Hepatocyte (in vitro differentiated cells): ENCODE measurements around the gene SYNDIG1L. TPM values are rescaled to one million over a fixed set of nuclear protein-coding genes. Genes with fewer than 3 reads are reported as not detected.

Source experiments
- DNase-seq: peaks from one replicate; pipeline ENCODE4 v3.0.0-alpha.2; 2016; ENCODE audit warnings: low spot score
- H2AFZ ChIP-seq: fragments of 200-600 bp; sonication (generic); 2 replicates; pipeline ENCODE4 v1.6.0; 2016; ENCODE audit warnings: antibody characterized with exemption, mild to moderate bottlenecking
- H3K27ac ChIP-seq: fragments of 200-600 bp; sonication (generic); 2 replicates; pipeline ENCODE4 v1.5.1; 2016; ENCODE audit warnings: mild to moderate bottlenecking
- H3K27me3 ChIP-seq: fragments of 200-600 bp; sonication (generic); 2 replicates; pipeline ENCODE4 v1.6.1; 2016
- H3K36me3 ChIP-seq: fragments of 200-600 bp; sonication (generic); replicated peaks from 2 replicates; pipeline ENCODE4 v1.5.1; 2016; ENCODE audit warnings: low read depth; ENCODE audit not compliant: insufficient read depth
- H3K4me1 ChIP-seq: fragments of 200-600 bp; sonication (generic); 2 replicates; pipeline ENCODE4 v1.5.1; 2016; ENCODE audit warnings: mild to moderate bottlenecking, moderate library complexity; ENCODE audit not compliant: insufficient read depth
- H3K4me2 ChIP-seq: fragments of 200-600 bp; sonication (generic); 2 replicates; pipeline ENCODE4 v1.6.0; 2016
- H3K4me3 ChIP-seq: fragments of 200-600 bp; sonication (generic); 2 replicates; pipeline ENCODE4 v1.5.1; 2016; ENCODE audit warnings: mild to moderate bottlenecking
- H3K79me2 ChIP-seq: fragments of 200-600 bp; sonication (generic); 2 replicates; pipeline ENCODE4 v1.6.0; 2017; ENCODE audit warnings: mild to moderate bottlenecking
- H3K9me2 ChIP-seq: fragments of 200-600 bp; sonication (generic); replicated peaks from 2 replicates; pipeline ENCODE4 v1.6.0; 2017; ENCODE audit warnings: mild to moderate bottlenecking; ENCODE audit not compliant: insufficient read depth
- H3K9me3 ChIP-seq: fragments of 200-600 bp; sonication (generic); 2 replicates; pipeline ENCODE4 v1.5.1; 2016; ENCODE audit warnings: low read depth, mild to moderate bottlenecking
- H4K20me1 ChIP-seq: fragments of 200-600 bp; sonication (generic); 2 replicates; pipeline ENCODE4 v1.6.0; 2016; ENCODE audit warnings: mild to moderate bottlenecking; ENCODE audit not compliant: insufficient read depth, poor library complexity, severe bottlenecking
- CTCF ChIP-seq: fragments of 200-600 bp; sonication (generic); IDR thresholded peaks from 2 replicates; pipeline ENCODE4 v1.5.1; 2016; ENCODE audit warnings: antibody characterized with exemption, mild to moderate bottlenecking; ENCODE audit not compliant: poor library complexity
- EZH2 ChIP-seq: fragments of 200-600 bp; sonication (generic); IDR thresholded peaks from 2 replicates; pipeline ENCODE4 v1.6.1; 2016; ENCODE audit warnings: antibody characterized with exemption, mild to moderate bottlenecking, borderline replicate concordance
- EZH2phosphoT487 ChIP-seq: fragments of 200-600 bp; sonication (generic); IDR thresholded peaks from one replicate; pipeline ENCODE4 v1.6.1; 2018; ENCODE audit warnings: antibody characterized with exemption, mild to moderate bottlenecking, low read depth, moderate library complexity; ENCODE audit not compliant: unreplicated experiment, severe bottlenecking
- WGBS: methylation state at CpG from one replicate; pipeline ENCODE4 v1.1.6; 2016; ENCODE audit warnings: low lambda C conversion rate; ENCODE audit errors: missing lambda C conversion rate; 5-methylcytosine and 5-hydroxymethylcytosine counted together
- polyA plus RNA-seq: library from polyadenylated mRNA; unstranded; fragments of >200 nt; fragmentation: Nextera tagmentation; extraction: Ambion mirVana; gene quantifications from 2 replicates; pipeline ENCODE4 v1.2.1, GENCODE V29; 2016
- total RNA-seq: library from RNA; depleted of rRNA; stranded (reverse); fragments of >200 nt; gene quantifications from 2 replicates; pipeline ENCODE4 v1.2.3, GENCODE V29; 2014

The SYNDIG1L gene
- total and polyA plus RNA-seq, 2 experiments from 2014 or later = not detected

GRCh38 chr14:74469548-74470518 is 43.8 kb upstream of the SYNDIG1L start:
- Histone ChIP-seq H4K20me1 (no peaks in the 10 kb centered on the region), H3K79me2 (no peaks in the 10 kb centered on the region), H3K36me3 (no peaks in the 10 kb centered on the region), H3K9me3 (no peaks in the 10 kb centered on the region), H2AFZ (no peak overlapping the region), H3K4me2 (no peak overlapping the region), H3K27ac (no peak overlapping the region), H3K9me2 (no peaks in the 10 kb centered on the region), H3K27me3 (no peaks in the 10 kb centered on the region), H3K4me3 (no peak overlapping the region), H3K4me1 (no peaks in the 10 kb centered on the region)
- DNase-seq = no peak
- TF ChIP-seq CTCF = no peak
- TF ChIP-seq EZH2phosphoT487 = no peak
- no peak for TF ChIP-seq EZH2
- WGBS = 84% methylated on average over 7 of the region's 7 CpGs

- Histone ChIP-seq H3K27ac (no peak overlapping the region), H3K79me2 (no peaks in the 10 kb centered on the region), H2AFZ (no peak overlapping the region), H3K4me1 (no peaks in the 10 kb centered on the region), H3K9me2 (no peaks in the 10 kb centered on the region), H4K20me1 (no peaks in the 10 kb centered on the region), H3K4me3 (no peak overlapping the region), H3K36me3 (no peaks in the 10 kb centered on the region), H3K4me2 (no peak overlapping the region), H3K9me3 (no peaks in the 10 kb centered on the region), H3K27me3 (no peaks in the 10 kb centered on the region)
- 96% methylated on average over 3 of the region's 3 CpGs for WGBS
- TF ChIP-seq CTCF = no peak
- TF ChIP-seq EZH2phosphoT487 = no peak
- no peak for TF ChIP-seq EZH2
- DNase-seq = no peak
Observed at GRCh38 chr14:74468513-74468912, 42.5 kb upstream of the SYNDIG1L start.

GRCh38 chr14:74465335-74465734 is 39.3 kb upstream of the SYNDIG1L start:
- H4K20me1 ChIP-seq = no peaks in the 10 kb centered on the region
- no peaks in the 10 kb centered on the region for H3K9me2 ChIP-seq
- WGBS = 98% methylated on average over 2 of the region's 2 CpGs
- H3K4me3 ChIP-seq = no peak overlapping the region
- no peaks in the 10 kb centered on the region for H3K36me3 ChIP-seq
- no peak for DNase-seq
- H3K27ac ChIP-seq = no peak overlapping the region
- H3K4me2 ChIP-seq = no peak overlapping the region
- H2AFZ ChIP-seq = no peak overlapping the region
- no peaks in the 10 kb centered on the region for H3K79me2 ChIP-seq
- H3K27me3 ChIP-seq = no peaks in the 10 kb centered on the region
- H3K9me3 ChIP-seq = no peaks in the 10 kb centered on the region
- TF ChIP-seq CTCF = no peak
- no peak for TF ChIP-seq EZH2phosphoT487
- no peak for TF ChIP-seq EZH2
- no peaks in the 10 kb centered on the region for H3K4me1 ChIP-seq
